Endodermal cell (in vitro differentiated cells): ENCODE measurements around the gene BBS12. TPM values are rescaled to one million over a fixed set of nuclear protein-coding genes. Genes with fewer than 3 reads are reported as not detected.

Experiments
- DNase-seq: peaks from one replicate; pipeline ENCODE4 v3.0.0-alpha.2; 2017
- H3K27ac ChIP-seq: 2 replicates; pipeline ENCODE4 v1.5.1; 2013; ENCODE audit warnings: mild to moderate bottlenecking, low read depth, low read length, moderate library complexity
- H3K27me3 ChIP-seq: 2 replicates; pipeline ENCODE4 v1.6.1; 2013; ENCODE audit warnings: mild to moderate bottlenecking, low read length, moderate library complexity; ENCODE audit not compliant: insufficient read depth, control insufficient read depth, poor library complexity, severe bottlenecking
- H3K36me3 ChIP-seq: 2 replicates; pipeline ENCODE4 v1.7.0; 2013; ENCODE audit warnings: mild to moderate bottlenecking, low read length, moderate library complexity; ENCODE audit not compliant: control insufficient read depth, insufficient read depth
- H3K4me1 ChIP-seq: one replicate; pipeline ENCODE4 v1.7.0; 2013; ENCODE audit warnings: low read length; ENCODE audit not compliant: control insufficient read depth, insufficient read depth
- H3K4me3 ChIP-seq: 2 replicates; pipeline ENCODE4 v1.5.1; 2013; ENCODE audit warnings: mild to moderate bottlenecking, low read length, moderate library complexity
- H3K9ac ChIP-seq: 2 replicates; pipeline ENCODE4 v1.6.1; 2013; ENCODE audit warnings: mild to moderate bottlenecking, low read length, moderate library complexity; ENCODE audit not compliant: poor library complexity, severe bottlenecking; ENCODE audit errors: extremely low read depth
- H3K9me3 ChIP-seq: 2 replicates; pipeline ENCODE4 v1.6.1; 2013; ENCODE audit warnings: mild to moderate bottlenecking, low read length, moderate library complexity; ENCODE audit not compliant: control insufficient read depth
- H3K27ac Mint-ChIP-seq: 2 replicates; pipeline ENCODE4 v1.8.0; 2020; ENCODE audit warnings: mixed read lengths
- H3K27me3 Mint-ChIP-seq: 2 replicates; pipeline ENCODE4 v1.8.0; 2021; ENCODE audit warnings: mild to moderate bottlenecking, mixed read lengths; ENCODE audit not compliant: insufficient read depth
- H3K36me3 Mint-ChIP-seq: 2 replicates; pipeline ENCODE4 v1.8.0; 2020; ENCODE audit warnings: low read depth, mixed read lengths
- H3K4me1 Mint-ChIP-seq: 2 replicates; pipeline ENCODE4 v1.8.0; 2020; ENCODE audit warnings: mixed read lengths
- H3K4me3 Mint-ChIP-seq: 2 replicates; pipeline ENCODE4 v1.8.0; 2020; ENCODE audit warnings: mild to moderate bottlenecking, moderate library complexity, mixed read lengths
- H3K9me3 Mint-ChIP-seq: 2 replicates; pipeline ENCODE4 v1.8.0; 2020; ENCODE audit warnings: mild to moderate bottlenecking, mixed read lengths
- WGBS, 2 experiments: methylation state at CpG; one replicate each; pipeline versions ENCODE4 v1.1.5 to v1.1.7; 2013; ENCODE audit warnings: missing lambda C conversion rate in 2 of 2, mixed read lengths in 1 of 2; ENCODE audit not compliant: insufficient coverage in 1 of 2, insufficient read length in 1 of 2; 5-methylcytosine and 5-hydroxymethylcytosine counted together
- total RNA-seq, 2 donors: library from RNA; stranded (reverse); fragmentation: NEBNext Ultra II Directional in 1 of 2; extraction: Animal tissue kit (Norgen Biotek cat#: 25700) in 1 of 2; gene quantifications; 2 replicates in 1 of 2; 3 replicates in 1 of 2; pipeline ENCODE4 v1.2.1, GENCODE V29; 2021
- TF ChIP-seq, protein P1 (sequence below): fragments of 200-600 bp; sonication (generic); conservative IDR thresholded peaks from 2 replicates; pipeline ENCODE4 v1.5.0; 2021; ENCODE audit warnings: antibody characterized with exemption, mild to moderate bottlenecking

BBS12 gene
- total RNA-seq, 2 donors from 2014 or later = 4.1 to 4.2 TPM

DNA sequence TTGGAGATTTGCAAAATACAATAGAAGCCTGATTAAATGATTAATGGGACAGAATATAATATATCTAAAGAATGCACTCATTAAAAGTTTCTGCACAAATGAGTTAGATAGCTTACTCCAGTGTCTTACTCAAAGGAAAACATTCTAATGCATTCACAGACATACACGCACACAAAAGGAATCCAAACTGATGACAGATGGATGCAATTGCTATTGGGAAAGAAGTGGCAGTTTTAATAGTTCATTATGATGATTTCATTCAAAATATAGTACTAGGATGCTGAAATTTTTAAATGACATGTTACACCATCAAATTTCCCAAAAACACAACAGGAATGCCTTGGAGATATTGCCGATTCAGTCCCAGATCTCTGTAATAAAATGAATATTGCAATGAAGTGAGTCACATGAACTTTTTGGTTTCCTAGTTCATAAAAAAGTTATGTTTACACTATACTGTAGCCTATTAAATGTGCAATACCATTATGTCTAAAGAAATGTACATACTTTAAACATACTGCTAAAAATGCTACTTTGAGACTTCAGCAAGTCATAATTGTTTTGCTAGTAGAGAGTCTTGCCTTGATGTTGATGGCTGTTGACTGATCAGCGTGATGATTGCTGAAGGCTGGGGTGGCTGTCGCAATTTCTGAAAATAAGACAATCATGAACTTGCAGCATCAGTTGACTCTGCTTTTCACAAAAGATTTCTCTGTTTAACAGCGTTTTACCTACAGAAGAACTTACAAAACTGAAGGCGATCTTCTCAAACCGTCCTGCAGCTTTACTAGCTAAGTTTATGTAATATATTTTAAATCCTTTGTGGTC lies 45.6 kb downstream of the BBS12 start:
- no peak overlapping the region for H3K27ac Mint-ChIP-seq
- H3K9me3 ChIP-seq = no peaks in the 10 kb centered on the region
- H3K4me1 ChIP-seq = no peaks in the 10 kb centered on the region
- TF ChIP-seq, protein P1, sequence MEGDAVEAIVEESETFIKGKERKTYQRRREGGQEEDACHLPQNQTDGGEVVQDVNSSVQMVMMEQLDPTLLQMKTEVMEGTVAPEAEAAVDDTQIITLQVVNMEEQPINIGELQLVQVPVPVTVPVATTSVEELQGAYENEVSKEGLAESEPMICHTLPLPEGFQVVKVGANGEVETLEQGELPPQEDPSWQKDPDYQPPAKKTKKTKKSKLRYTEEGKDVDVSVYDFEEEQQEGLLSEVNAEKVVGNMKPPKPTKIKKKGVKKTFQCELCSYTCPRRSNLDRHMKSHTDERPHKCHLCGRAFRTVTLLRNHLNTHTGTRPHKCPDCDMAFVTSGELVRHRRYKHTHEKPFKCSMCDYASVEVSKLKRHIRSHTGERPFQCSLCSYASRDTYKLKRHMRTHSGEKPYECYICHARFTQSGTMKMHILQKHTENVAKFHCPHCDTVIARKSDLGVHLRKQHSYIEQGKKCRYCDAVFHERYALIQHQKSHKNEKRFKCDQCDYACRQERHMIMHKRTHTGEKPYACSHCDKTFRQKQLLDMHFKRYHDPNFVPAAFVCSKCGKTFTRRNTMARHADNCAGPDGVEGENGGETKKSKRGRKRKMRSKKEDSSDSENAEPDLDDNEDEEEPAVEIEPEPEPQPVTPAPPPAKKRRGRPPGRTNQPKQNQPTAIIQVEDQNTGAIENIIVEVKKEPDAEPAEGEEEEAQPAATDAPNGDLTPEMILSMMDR = no peak
- no peaks in the 10 kb centered on the region for H3K27me3 ChIP-seq
- H3K9ac ChIP-seq = no peak overlapping the region
- H3K4me1 Mint-ChIP-seq = peaks cover 11% of the 10 kb centered on the region
- no peaks in the 10 kb centered on the region for H3K36me3 Mint-ChIP-seq
- DNase-seq = no peak
- H3K9me3 Mint-ChIP-seq = no peaks in the 10 kb centered on the region
- WGBS, 2 experiments = 95 to 96% methylated on average over 4 to 7 of the region's 7 CpGs
- H3K27me3 Mint-ChIP-seq = no peaks in the 10 kb centered on the region
- no peaks in the 10 kb centered on the region for H3K36me3 ChIP-seq
- H3K27ac ChIP-seq = no peak overlapping the region
- H3K4me3 Mint-ChIP-seq = no peak overlapping the region
- H3K4me3 ChIP-seq = no peak overlapping the region

DNA sequence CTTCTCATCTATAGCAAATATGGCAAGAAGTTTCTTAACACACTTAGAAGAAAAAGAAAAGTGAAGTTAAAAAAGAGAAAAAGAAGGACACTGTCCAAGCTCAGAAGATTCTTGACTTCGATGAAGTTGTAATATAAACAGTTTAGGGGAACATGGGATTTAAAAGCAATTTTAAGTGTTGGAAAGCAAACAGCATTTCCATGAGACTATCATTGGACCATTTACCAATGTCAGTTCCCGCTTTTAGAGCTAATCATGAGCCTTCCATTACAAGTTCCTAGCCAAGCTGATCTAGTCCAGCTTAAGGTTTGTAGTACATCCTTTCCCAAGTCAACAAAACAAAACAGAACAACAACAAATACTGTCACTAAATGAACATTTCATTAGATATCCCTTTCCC lies 49.0 kb downstream of the BBS12 start:
- Histone ChIP-seq H3K9ac (no peak overlapping the region), H3K27me3 (no peaks in the 10 kb centered on the region), H3K4me3 (no peak overlapping the region), H3K27ac (no peak overlapping the region), H3K9me3 (no peaks in the 10 kb centered on the region), H3K36me3 (no peaks in the 10 kb centered on the region), H3K4me1 (no peaks in the 10 kb centered on the region)
- WGBS, 2 experiments = 94 to 100% methylated on average over 2 of the region's 2 CpGs
- Mint-ChIP-seq H3K36me3 (no peaks in the 10 kb centered on the region), H3K4me3 (no peak overlapping the region), H3K27me3 (no peaks in the 10 kb centered on the region), H3K4me1 (peaks cover 16% of the 10 kb centered on the region), H3K27ac (peak overlapping the region; percentile 54), H3K9me3 (no peaks in the 10 kb centered on the region)
- TF ChIP-seq, protein P1 = no peak
- no peak for DNase-seq

DNA sequence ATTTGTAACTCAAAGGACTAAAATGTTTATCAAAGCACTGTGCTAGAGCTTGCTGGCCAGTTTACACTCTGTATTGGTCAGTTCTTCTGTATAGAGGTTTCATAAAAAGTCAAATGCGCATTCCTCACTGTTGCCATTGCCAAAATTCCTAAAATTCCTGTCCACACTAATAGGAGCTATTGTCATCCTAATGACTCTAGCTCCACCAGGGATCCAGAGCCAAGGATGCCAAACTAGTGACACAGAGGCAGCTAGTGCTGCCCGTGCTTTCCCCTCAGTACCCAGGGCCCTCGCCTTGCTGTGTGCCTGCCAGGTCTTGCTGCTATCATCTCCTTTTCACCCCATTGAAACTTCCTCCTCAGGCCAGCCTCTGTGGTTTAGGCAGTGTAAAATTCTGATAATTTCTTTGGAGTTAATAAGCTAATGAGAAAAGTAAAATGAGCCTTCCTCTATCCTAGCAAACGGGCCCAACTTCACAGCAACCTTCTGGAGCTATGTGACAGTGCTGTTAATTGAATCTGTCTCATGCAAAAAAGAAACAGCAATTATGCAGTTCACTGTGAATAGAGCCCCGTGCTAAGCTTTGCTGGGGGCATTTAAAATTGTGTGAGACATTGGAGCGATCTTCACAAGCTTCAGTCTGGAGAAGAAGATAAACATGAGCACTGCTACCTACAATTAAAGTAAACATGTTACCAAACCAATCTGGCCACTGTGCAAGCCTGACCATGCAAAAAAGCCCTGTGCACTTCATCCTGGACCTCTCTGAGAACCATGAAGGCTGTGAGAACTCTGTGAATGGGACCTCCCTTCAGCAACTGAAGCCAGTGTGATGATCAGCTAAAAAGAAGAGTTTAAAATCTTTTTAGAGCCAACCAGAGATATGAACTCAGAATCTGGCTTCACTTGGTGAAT lies 51.1 kb downstream of the BBS12 start:
- H3K4me1 Mint-ChIP-seq = peaks cover 15% of the 10 kb centered on the region

More for the DNA sequence above, 51.1 kb downstream of the BBS12 start:
- Histone ChIP-seq H3K36me3 (no peaks in the 10 kb centered on the region), H3K27me3 (no peaks in the 10 kb centered on the region), H3K9me3 (no peaks in the 10 kb centered on the region), H3K4me1 (no peaks in the 10 kb centered on the region), H3K4me3 (no peak overlapping the region), H3K27ac (peak overlapping the region; percentile 74), H3K9ac (no peak overlapping the region)
- TF ChIP-seq, protein P1 = no peak
- Mint-ChIP-seq H3K27me3 (no peaks in the 10 kb centered on the region), H3K9me3 (no peaks in the 10 kb centered on the region), H3K4me3 (no peak overlapping the region), H3K27ac (peak overlapping the region; percentile 89), H3K36me3 (no peaks in the 10 kb centered on the region)
- peak; percentile 93 for DNase-seq
- 18 to 43% methylated on average over 4 to 6 of the region's 6 CpGs for WGBS, 2 experiments
